Stimulated activated naive CD4-positive, alpha-beta T cell treated with Interleukin-2 at 50 U/mL for 16 hours (primary cell): ENCODE results near the gene RCN1.
"Not testable (repeated sequence)": the region's sequence is repeated elsewhere in the genome, so short reads cannot be mapped to it uniquely, and the experiment has no call there.

Experiments used
- DNase-seq: peaks from one replicate; lab custom pipeline; 2025; lab: John Stamatoyannopoulos, UW

The RCN1 gene

DNA sequence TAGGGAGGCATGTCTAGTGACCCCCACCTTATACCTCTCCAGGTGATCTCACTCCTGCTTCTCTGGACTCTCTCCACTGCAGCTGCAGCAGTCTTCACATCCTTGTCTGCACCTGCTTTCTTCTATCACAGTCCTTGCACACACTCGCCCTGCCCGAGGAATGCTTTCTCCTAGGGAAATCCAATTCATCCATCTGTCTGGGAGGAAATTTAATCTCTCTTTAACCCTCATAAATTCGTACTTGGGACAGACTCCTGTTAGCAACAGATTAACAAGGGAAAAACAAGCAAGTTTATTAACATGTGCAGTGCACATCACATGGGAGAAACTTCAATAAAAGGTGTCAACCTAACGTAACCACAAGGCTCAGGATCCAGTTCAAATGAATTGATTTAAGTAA, 11.3 kb upstream of the RCN1 start:
- DNase-seq, result no peak

DNA sequence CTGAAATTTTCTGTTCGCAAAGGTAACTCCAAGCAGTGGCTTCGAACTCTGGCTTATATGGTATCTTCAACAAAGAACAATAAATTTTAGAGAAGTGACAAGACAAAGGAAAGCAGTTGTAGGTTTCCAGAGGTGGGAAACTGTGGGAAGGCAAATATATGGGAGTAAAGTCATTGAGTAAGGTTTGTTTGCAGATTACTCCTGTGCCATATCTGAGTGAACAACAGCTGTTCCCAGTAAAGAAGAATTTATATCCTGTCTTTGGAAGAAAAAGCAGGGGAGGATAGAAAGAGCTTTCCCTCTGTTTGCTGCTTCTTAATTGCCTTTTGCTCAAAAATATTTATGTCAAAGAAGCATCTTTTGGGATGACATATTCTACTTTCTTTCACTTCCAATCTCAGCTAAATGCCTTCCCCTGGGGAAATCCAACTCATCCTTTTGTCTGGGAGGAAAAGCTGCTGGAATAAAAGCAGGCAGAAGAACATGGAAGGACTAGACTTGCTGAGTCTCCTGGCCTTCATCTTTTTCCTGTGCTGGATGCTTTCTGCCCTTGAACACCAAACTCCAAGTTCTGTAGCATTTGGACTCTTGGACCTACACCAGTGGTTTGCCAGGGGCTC, 10.4 kb upstream of the RCN1 start:
- DNase-seq, result no peak

DNA sequence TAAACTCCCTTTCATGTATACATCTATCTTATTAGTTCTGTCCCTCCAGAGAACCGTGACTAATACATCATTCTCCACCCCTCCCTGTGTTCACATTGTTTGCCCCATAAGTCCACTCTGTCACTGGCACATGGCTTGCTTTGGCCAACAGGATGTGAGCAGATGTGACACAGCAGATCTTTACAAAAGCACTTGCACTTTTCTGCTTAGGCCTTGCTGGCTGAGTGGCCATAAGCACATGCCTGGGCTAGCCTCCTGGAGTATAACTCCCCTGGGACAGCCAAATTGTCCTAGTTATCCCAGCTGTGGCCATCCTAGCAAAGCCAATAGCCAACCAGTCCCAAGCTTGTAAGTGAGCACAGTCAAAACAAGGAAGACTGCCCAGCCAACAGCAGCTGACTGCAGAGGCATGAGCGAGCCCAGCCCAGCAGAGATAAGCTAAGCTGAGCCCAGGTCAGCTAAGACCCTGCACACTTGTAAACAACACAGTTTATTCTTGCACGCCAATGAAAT, 9.7 kb upstream of the RCN1 start:
- DNase-seq, result no peak

DNA sequence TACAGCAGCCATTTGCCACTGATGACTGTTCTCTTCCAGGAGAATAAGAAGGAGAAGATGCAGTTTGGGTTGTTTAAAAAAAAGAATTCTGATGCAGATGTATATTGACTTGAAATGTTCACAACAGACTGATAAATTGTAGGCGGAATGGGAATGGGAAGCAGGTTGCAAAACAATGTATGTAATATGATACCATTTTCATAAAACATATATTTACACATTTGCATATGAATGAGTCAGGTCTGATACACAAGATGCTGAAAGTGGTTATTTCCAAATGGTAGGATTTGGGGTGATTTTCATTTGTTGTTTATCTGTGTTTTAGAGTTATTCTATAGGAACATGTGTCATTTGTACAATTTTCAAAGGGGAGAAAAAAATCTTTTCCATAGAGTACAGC, 9.0 kb upstream of the RCN1 start:
- no peak for DNase-seq

DNA sequence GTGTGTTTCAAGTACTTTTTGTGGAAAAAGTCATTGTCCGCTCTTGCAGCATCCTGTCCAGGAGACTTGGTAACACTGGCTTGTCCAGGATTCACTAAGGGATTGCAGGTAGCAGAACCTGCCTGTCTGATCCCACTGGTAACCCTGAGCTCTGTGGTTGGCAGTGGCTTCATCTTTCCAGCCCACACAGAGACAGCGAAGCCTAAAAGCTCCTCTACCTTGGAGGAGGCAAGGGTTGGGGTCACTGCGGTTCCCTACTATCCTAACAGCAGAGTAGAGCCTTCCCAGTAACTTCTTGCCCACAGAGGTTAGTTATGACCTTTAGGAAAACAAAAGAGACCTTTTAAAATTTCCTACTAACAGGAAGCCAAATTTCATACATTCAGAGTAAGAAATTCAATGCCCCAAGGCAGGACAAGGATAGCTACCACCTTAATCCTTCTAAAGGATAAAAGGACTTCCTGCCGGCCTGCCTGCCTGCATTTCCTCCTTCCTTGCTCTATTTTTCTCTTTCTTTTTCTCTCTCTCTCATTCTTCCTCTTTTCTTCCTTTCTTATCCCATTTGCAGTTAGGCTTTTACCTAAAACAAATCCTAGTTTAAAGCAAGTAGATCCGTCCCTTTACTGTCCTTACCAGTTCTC, 8.4 kb upstream of the RCN1 start:
- DNase-seq, result no peak

DNA sequence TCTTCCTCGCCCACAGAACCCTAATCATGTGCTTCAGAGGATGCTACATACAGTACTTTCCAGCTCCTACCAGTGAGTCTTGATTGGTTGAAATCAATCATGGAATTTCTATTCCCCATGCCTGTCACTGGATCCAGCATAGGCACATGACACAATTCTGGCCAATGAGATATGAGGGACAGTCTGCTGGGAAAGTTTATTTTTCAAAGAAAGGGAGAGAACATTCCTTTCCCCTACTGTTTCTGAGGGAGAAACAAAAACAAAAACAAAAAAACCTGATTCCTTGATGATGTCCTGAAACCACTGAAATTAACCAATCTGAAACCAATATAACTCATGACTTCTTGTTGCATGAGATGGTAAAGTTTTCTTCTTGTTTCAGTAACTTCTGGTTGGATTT, 3.3 kb upstream of the RCN1 start:
- no peak for DNase-seq

DNA sequence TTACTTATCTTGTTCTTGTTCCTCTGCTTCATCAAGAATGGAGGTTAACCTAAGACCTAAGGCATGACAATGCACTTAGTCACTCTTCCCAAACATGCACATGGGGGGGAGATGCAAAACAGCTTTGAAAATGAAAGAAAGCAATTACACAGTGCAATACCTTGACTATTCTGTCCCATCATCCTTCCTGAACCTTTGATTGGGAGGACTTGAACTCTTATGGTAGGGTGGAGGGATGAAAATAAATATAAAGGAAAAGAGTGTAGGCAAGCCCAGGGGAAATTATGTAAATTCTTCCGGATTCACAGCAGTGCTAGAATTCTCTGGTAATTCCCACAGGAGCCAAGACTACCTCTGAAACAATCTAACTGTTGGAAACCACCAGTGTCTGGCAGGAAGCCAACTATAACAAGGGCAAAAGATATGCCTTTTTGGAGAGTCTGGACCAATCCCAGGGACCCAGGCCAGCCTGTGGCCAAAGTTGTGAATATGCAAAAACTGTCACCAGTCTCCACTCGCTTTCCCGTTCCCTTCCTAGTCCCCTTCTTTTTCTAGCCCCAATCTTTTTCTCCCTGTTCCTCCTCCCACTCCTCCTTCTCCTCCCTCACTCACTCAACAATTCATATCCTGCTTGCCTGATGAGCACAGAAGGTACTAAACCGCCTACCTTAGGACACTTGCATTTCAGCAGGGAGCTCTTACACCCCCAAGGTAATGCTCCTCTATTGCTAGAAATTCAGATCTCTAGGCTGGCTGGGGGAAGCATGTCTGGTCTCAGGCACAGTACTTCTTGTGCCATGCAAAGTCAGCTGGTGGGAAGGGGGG, 2.5 kb upstream of the RCN1 start:
- no peak for DNase-seq

DNA sequence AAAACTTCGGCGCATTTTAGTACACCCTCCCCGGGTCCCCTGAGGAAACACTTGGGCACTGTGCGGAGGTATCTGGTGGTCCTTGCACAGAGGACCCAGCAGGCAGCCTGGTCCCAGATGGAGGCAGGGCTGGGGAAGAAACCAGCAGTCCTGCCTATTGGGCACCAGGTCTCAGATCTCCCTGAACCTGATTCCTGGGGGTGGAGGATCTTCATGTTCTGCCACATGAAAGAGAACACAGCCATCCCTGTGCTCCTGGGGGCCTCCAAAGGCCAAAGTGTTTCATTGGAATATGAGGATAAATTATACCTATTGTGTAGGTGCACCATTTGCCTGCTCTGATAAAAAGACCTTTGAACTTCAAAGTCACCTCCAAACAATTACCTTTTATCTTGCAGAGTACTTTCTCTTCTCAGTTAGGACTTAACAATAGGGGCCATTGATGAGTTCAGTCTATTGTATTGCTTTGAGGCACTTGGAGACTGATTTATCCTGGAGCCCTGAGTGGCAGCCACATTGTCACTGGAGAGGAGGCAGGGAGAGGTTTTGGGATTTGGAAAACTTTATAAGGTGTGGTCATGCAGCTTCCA, 1.8 kb downstream of the RCN1 start:
- no peak for DNase-seq

DNA sequence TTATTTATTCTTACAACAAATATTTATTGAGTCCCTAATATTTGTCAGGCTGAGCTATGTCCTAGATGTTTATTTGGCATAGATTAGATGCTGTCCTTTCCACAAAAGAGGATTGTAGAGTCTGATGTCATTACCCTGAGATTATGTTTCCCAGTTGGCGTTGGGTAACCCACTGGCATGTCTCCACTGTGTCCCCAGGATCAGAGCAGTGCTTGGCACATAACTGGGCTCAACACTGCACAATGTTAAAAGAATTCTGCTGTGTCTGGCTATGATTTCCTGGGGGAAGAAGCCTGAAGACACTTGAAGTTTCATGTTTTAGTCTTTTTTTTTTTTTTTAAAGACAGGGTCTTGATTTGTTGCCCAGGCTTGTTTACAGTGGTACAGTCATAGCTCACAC, 4.0 kb downstream of the RCN1 start:
- DNase-seq, result no peak

DNA sequence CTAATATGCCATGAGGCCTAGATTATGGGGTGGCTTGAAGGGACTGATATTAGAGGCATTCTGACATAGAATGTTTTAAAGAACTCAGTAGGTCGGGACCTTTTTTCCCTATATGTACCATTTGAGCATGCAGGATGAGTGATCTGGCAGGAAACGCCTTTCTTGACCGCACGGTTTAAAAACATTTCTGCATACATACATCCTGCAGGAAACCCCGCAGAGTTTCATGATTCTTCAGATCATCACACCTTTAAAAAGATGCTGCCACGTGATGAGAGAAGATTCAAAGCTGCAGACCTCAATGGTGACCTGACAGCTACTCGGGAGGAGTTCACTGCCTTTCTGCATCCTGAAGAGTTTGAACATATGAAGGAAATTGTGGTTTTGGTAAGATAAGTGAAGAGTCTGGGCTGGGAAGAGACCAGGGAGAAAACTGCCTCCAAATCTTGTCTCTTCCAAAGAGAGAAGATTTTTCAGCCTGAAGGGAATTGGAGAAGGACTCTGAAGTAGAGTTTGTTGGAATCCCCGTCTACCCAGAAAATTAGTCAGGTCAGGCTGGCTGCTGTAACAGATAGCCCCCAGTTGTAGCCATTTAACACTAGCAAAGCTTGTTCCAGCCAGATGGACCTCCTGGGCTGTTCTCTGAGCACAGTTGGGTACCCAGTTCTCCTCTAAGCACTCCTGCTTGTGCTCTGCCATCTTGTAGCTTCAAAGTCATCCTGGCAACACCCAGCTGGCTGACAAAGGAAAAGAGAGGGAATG, 7.4 kb downstream of the RCN1 start:
- no peak for DNase-seq

DNA sequence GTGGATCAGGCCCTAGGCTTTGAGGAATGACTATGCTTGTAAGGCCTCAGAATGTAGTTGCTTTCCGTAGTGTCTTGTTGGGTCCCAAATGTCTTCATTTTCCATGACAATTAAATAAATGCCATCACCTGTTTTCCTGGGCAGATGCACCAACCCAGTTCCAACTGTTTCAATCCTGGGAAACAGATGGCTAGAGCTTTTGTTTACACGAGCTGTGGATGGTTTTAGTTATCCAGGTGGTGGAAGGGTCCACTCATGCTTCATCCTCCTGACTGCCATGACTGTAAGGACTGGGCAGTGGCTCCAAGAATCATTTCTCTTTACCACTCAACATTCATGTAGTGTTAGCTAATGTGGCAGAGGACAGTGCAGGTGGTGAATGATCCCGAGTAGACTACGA, 8.6 kb downstream of the RCN1 start:
- no peak for DNase-seq

DNA sequence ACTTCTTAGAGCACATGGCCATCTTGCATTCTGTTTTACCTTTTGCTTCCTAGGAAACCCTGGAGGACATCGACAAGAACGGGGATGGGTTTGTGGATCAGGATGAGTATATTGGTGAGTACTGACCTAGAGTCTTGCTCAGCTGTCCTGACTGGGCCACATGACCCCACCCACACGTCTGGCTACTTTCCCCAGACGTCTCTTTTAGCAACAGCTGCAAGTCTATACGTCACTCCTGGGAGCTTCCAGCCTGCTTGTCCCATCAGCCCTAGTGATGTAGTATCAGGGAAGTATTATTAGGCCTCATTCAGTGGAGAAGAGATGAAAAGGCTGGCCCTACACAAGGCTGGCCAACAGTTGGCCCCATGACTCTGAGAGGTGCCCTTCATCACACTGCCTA, 9.6 kb downstream of the RCN1 start:
- no peak for DNase-seq

DNA sequence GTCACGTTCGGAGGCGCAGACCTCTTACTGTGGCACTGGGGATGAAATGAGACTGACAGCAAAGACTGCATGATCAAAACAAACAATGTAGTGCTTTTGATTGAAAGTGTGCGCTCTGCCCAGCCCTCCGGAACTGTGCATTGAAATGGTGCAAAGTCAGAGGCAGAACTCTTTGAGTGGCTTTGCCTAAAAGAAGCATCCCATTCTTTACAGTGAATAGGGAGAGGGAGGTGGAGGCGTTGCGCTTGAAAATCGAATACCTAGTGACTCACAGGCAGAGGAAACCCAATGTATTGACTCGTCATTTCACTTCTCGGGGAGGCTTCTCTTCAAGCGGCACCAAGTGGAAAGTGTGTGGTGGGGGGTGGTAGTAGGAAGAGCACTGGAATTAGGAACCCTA, 10.9 kb downstream of the RCN1 start:
- no peak for DNase-seq

DNA sequence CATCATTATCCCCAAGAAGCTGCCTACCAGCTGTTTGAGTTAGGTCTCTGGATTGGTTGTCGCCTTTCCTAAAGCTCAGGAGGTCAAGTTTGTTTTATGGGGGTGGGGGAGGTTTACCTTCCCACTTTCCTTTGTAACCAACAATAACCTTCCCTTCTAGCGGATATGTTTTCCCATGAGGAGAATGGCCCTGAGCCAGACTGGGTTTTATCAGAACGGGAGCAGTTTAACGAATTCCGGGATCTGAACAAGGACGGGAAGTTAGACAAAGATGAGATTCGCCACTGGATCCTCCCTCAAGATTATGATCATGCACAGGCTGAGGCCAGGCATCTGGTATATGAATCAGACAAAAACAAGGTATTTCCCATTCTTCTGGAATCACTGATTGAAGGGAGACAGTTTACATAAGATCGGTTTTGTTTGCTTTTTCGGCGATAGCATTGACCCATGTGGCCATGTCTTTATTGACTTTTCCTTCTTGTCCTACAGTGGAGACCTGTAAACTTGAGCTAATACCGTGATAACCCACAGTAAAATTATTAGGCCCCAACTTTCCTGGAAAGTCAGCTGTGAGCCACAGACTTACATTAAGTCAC, 12.3 kb downstream of the RCN1 start:
- not testable (repeated sequence) for DNase-seq

DNA sequence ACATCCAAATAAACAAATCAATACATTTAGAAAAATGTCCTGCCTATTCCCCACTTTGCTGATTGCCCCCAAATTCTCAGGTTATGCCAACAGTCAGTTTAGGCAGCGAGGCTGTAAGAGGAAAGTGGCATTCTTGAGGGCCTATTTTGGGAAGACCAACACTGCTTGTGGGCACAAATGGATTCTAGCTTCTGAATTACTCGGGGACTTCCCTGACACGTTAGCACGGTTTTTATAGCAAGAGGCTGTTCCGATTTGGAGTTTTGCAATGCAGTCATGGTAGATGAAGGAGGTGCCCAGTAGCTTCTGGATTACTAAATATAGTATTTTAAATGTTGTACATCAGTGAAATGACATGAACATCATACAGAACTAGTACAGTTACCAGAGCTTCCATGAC, 13.1 kb downstream of the RCN1 start:
- DNase-seq, result no peak

DNA sequence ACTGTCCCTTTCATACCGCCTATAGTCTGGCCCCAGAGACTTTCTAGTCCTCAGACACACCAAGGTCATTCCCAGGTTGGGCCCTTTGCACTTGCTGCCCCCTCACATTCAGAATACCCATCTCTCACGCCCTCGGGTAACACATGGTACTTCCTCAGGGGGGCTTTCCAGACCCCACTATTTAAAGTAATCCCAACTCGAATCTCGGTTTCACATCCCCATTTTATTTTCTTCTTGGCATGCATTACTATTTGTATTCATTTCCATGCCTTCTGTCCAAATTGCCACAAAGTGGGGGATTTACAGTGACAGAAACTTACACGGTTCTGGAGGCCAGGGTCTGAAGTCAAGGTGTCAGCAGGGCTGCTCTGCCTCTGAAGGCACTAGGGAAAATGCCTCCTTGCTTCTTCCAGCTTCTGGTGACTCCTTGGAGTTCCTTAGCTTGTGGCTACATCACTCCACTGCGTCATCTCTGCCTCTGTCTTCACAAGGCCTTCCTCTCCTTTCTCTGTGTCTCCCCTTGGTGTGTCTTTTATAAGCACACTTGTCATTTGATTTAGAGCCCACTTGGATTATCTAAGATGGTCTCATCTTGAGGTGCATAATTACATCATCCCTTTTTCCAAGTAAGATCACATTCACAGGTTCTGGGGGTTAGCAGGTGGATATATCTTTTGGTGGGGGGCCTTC, 15.1 kb downstream of the RCN1 start:
- DNase-seq, result no peak

DNA sequence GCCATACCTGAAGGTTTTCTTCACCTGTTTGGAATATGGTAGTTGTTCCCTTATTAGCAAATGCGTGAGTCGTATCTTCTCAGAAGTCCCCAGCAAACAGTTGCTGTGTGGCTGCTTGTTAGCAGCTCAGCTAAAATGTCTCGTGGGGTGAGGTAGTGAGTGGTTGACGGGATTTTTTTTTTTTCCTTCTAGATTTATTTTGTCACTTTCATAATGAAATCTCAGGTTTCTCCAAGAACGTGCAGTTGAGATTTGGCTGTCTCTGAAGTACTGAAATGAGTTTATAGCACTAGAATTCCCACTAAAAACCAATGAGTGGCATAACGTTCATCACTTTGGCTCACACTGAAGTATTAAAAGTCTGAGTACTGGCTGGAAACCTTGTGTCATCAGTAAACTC, 16.8 kb downstream of the RCN1 start:
- no peak for DNase-seq

DNA sequence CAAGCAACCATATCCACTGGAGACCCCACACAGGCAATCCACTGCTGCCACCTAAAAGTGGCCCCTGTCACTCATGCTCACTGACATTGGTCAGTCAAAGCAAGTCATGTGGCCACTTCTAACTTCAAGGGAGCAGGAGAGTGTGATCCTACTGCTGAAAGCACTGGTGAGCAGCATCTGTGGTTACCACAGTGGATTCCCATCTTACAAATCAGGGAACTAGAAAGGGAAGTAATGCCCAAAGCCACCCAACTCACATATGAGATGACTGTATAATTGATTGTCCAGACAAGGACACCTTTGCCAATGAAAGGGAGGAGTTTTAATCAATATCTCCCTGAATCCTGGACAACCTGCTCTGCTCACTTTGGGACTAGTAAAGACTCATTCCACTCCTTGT, 17.7 kb downstream of the RCN1 start:
- DNase-seq, result no peak

DNA sequence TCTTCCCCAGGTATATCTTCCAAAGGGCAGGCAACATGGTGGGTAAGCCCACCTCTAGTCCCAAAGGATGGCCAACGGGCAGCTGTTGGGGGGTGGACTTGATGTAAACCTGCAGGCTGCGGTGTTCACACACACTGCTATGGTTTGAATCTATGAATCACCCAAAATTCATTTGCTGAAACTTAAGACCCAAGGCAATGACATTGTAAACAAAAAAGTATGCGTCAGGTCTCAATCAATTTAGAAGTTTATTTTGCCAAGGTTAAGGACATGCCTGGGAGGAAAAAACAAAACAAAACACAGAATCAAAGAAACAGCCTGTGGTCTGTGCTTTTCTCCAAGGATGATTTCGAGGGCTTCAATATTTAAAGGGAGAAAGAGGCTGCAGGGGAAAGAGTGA, 18.3 kb downstream of the RCN1 start:
- no peak for DNase-seq

DNA sequence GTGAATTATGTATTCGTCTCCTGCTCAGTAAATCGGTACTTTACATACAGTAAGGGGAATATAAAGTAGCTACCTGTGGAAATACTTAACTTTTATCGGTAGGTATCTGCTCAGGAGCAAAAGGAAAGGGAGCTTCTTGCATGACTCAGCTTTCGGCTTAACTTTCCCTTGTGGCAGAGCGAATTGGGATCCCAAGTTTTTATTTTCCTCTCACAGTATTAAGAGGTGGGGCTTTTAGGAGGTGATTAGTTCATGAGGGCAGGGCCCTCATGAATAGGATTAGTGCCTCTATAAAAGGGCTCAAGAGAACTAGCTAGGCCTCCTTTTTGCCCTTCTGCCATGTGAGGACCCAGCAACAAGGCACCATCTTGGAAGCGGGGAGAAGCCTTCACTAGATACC, 18.7 kb downstream of the RCN1 start:
- DNase-seq, result no peak

DNA sequence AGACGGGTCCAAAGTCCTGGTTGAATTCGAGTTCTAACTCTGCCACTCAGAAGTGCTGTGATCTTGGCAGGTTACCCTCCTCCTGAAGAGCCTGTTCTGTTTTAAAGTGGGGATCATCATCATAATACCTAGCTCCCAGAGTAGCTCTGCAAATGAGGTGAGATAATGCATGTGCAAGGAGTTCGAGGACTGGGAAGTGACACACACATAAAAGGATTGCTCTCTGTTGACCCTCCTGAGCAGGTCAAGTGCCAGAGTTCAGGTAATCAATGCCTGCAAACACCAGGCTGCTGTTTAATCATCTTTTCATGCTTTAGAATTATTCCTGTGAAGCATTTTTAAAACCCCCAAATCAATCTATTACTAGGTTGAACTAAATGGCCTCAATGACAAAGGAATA, 19.9 kb downstream of the RCN1 start:
- DNase-seq, result no peak
